ENCODE measurements around the gene RNF111. TPM values are rescaled to one million over a fixed set of nuclear protein-coding genes. Genes with fewer than 3 reads are reported as not detected.

RNF111 gene
- total and polyA plus RNA-seq, 9 of the 15 experiments (the other 6 are each of a cell fraction or from before 2014, with no cell fraction given): 7.9 to 26.0 (median 14.4) TPM

DNA sequence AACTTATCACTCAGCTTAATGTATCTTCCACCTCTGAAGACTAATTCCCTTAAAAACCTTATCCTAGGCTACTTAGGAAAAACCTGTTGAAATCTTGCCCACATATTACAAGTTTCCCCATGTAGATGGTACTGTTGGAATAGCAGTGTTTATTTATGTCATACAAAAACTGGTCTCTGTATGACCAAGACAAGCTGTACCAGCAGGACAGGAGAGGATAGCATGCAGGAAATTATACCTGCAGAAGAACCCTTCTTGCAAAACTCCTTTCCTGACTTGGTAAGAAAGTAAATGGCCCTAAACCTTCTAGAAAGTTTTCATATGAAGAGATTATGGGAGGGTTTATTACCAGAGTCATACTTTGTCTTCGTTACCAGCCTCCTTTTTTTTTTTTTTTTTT lies 25.3 kb upstream of the RNF111 start:
- H3K9me1 ChIP-seq (ENCODE audit: control insufficient read depth, insufficient read depth, low read length): no peaks in the 10 kb centered on the region
- FAIRE-seq: no peak
- TF ChIP-seq ZNF324 (CRISPR knock-in tag; IDR thresholded peaks at IDR 0.05): no peak
- no peak for TF ChIP-seq MECOM (CRISPR knock-in tag; IDR thresholded peaks at IDR 0.05)
- TF ChIP-seq ZNF668 (CRISPR knock-in tag; IDR thresholded peaks at IDR 0.05): no peak
- TF ChIP-seq MCM5 (IDR thresholded peaks at IDR 0.05; ENCODE audit: low read depth): no peak
- TF ChIP-seq, protein P1, sequence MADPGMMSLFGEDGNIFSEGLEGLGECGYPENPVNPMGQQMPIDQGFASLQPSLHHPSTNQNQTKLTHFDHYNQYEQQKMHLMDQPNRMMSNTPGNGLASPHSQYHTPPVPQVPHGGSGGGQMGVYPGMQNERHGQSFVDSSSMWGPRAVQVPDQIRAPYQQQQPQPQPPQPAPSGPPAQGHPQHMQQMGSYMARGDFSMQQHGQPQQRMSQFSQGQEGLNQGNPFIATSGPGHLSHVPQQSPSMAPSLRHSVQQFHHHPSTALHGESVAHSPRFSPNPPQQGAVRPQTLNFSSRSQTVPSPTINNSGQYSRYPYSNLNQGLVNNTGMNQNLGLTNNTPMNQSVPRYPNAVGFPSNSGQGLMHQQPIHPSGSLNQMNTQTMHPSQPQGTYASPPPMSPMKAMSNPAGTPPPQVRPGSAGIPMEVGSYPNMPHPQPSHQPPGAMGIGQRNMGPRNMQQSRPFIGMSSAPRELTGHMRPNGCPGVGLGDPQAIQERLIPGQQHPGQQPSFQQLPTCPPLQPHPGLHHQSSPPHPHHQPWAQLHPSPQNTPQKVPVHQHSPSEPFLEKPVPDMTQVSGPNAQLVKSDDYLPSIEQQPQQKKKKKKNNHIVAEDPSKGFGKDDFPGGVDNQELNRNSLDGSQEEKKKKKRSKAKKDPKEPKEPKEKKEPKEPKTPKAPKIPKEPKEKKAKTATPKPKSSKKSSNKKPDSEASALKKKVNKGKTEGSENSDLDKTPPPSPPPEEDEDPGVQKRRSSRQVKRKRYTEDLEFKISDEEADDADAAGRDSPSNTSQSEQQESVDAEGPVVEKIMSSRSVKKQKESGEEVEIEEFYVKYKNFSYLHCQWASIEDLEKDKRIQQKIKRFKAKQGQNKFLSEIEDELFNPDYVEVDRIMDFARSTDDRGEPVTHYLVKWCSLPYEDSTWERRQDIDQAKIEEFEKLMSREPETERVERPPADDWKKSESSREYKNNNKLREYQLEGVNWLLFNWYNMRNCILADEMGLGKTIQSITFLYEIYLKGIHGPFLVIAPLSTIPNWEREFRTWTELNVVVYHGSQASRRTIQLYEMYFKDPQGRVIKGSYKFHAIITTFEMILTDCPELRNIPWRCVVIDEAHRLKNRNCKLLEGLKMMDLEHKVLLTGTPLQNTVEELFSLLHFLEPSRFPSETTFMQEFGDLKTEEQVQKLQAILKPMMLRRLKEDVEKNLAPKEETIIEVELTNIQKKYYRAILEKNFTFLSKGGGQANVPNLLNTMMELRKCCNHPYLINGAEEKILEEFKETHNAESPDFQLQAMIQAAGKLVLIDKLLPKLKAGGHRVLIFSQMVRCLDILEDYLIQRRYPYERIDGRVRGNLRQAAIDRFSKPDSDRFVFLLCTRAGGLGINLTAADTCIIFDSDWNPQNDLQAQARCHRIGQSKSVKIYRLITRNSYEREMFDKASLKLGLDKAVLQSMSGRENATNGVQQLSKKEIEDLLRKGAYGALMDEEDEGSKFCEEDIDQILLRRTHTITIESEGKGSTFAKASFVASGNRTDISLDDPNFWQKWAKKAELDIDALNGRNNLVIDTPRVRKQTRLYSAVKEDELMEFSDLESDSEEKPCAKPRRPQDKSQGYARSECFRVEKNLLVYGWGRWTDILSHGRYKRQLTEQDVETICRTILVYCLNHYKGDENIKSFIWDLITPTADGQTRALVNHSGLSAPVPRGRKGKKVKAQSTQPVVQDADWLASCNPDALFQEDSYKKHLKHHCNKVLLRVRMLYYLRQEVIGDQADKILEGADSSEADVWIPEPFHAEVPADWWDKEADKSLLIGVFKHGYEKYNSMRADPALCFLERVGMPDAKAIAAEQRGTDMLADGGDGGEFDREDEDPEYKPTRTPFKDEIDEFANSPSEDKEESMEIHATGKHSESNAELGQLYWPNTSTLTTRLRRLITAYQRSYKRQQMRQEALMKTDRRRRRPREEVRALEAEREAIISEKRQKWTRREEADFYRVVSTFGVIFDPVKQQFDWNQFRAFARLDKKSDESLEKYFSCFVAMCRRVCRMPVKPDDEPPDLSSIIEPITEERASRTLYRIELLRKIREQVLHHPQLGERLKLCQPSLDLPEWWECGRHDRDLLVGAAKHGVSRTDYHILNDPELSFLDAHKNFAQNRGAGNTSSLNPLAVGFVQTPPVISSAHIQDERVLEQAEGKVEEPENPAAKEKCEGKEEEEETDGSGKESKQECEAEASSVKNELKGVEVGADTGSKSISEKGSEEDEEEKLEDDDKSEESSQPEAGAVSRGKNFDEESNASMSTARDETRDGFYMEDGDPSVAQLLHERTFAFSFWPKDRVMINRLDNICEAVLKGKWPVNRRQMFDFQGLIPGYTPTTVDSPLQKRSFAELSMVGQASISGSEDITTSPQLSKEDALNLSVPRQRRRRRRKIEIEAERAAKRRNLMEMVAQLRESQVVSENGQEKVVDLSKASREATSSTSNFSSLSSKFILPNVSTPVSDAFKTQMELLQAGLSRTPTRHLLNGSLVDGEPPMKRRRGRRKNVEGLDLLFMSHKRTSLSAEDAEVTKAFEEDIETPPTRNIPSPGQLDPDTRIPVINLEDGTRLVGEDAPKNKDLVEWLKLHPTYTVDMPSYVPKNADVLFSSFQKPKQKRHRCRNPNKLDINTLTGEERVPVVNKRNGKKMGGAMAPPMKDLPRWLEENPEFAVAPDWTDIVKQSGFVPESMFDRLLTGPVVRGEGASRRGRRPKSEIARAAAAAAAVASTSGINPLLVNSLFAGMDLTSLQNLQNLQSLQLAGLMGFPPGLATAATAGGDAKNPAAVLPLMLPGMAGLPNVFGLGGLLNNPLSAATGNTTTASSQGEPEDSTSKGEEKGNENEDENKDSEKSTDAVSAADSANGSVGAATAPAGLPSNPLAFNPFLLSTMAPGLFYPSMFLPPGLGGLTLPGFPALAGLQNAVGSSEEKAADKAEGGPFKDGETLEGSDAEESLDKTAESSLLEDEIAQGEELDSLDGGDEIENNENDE (IDR thresholded peaks at IDR 0.05; ENCODE audit: low read depth, low read length): no peak
- TF ChIP-seq NEUROD1 (IDR thresholded peaks at IDR 0.05; ENCODE audit: borderline replicate concordance, low read depth, low read length, partially characterized antibody): no peak
- no peak for TF ChIP-seq CC2D1A (IDR thresholded peaks at IDR 0.05)
- no peak for TF ChIP-seq DDX20 (tag; IDR thresholded peaks at IDR 0.05; ENCODE audit: low read depth)
- TF ChIP-seq SRF (CRISPR knock-in tag; IDR thresholded peaks at IDR 0.05): no peak
- TF ChIP-seq ZNF431 (CRISPR knock-in tag; IDR thresholded peaks at IDR 0.05): no peak
- no peak for TF ChIP-seq ZNF253 (CRISPR knock-in tag; conservative IDR thresholded peaks at IDR 0.05)
- TF ChIP-seq NFIX (CRISPR knock-in tag; IDR thresholded peaks at IDR 0.05; ENCODE audit: low read depth): no peak
- TF ChIP-seq TARDBP (IDR thresholded peaks at IDR 0.05): no peak
- no peaks in the 10 kb centered on the region for H3K79me2 ChIP-seq (ENCODE audit: control insufficient read depth, insufficient read depth, low read length)
- no peaks in the 10 kb centered on the region for H3K36me3 ChIP-seq (ENCODE audit: control insufficient read depth, insufficient read depth, low read length)
- H3K9me3 ChIP-seq (replicated peaks; ENCODE audit: control insufficient read depth, insufficient read depth, low read depth, low read length): no peaks in the 10 kb centered on the region
- in situ Hi-C loops (cut with MboI) (no loop called here), intact Hi-C loops (cut with micrococcal nuclease) (no loop called here)
- WGBS (ENCODE audit: insufficient coverage, low coverage, missing lambda C conversion rate): 25% methylated on average over 1 of the region's 1 CpG
- no peak for ATAC-seq
- no peak overlapping the region for H3K4me2 ChIP-seq (ENCODE audit: insufficient read depth, low read length)
- no TSS peak for BruUV-seq (replicated peaks)
- ChIA-PET POLR2A (no interaction called here), CTCF (ENCODE audit: low intra/inter-chr PET ratio) (no interaction called here)
- H3K4me1 ChIP-seq (replicated peaks in 1 of 2; ENCODE audit: control insufficient read depth in 2 of 2, insufficient read depth in 2 of 2, low read length in 2 of 2): no peaks in the 10 kb centered on the region
- no peak overlapping the region for H3K9ac ChIP-seq (ENCODE audit: insufficient read depth in 1 of 2, low read depth in 2 of 2, low read length in 2 of 2)
- no peak overlapping the region for H2AFZ ChIP-seq (ENCODE audit: low read depth, low read length)
- H3K4me3 ChIP-seq: no peak overlapping the region
- no peaks in the 10 kb centered on the region for H4K20me1 ChIP-seq (replicated peaks; ENCODE audit: control insufficient read depth, insufficient read depth, low read length)
- no peaks in the 10 kb centered on the region; a peak in 1 of 5 replicates for H3K27me3 ChIP-seq (ENCODE audit: control insufficient read depth in 2 of 2, insufficient read depth in 2 of 2, low read length in 2 of 2)
- no peak overlapping the region for H3K27ac ChIP-seq (ENCODE audit: extremely low read depth, low read depth, low read length)
- no peak for DNase-seq (ENCODE audit: extremely low read depth in 1 of 4, low spot score in 3 of 4)

Data from K562 (cell line).